Measurements from ENCODE around the gene MYRF. TPM values are rescaled to one million over a fixed set of nuclear protein-coding genes. Genes with fewer than 3 reads are reported as not detected.

The MYRF gene
- total RNA-seq, 1 experiment from 2014 or later: 5.1 TPM

GRCh38 chr11:61777234-61778090 lies 25.0 kb downstream of the MYRF start:
- DNase-seq: no peak
- Histone ChIP-seq H3K9ac (ENCODE audit: low read length) (no peak overlapping the region), H3K36me3 (ENCODE audit: low read depth, low read length) (no peaks in the 10 kb centered on the region), H3K27me3 (ENCODE audit: low read length) (no peaks in the 10 kb centered on the region), H4K20me1 (ENCODE audit: low read length) (no peaks in the 10 kb centered on the region), H3F3A (ENCODE audit: low read length, unreplicated experiment) (no peaks in the 10 kb centered on the region), H3K4me3 (ENCODE audit: low read length) (no peak overlapping the region), H3K27ac (ENCODE audit: low read length) (no peak overlapping the region), H3K4me1 (ENCODE audit: insufficient read depth, low read length) (no peaks in the 10 kb centered on the region), H3K4me2 (ENCODE audit: low read length) (no peak overlapping the region), H3K9me3 (ENCODE audit: low read length) (no peaks in the 10 kb centered on the region), H2AFZ (ENCODE audit: low read length) (0 out of 2 replicates have a peak overlapping the region, but pooled peaks have one; percentile 41), H3K79me2 (ENCODE audit: low read length) (no peaks in the 10 kb centered on the region), H3K9me2 (replicated peaks; ENCODE audit: low read length) (no peaks in the 10 kb centered on the region)
- ATAC-seq: peak; percentile 44
- intact Hi-C loops (cut with micrococcal nuclease): no loop called here
- TF ChIP-seq, protein P1, sequence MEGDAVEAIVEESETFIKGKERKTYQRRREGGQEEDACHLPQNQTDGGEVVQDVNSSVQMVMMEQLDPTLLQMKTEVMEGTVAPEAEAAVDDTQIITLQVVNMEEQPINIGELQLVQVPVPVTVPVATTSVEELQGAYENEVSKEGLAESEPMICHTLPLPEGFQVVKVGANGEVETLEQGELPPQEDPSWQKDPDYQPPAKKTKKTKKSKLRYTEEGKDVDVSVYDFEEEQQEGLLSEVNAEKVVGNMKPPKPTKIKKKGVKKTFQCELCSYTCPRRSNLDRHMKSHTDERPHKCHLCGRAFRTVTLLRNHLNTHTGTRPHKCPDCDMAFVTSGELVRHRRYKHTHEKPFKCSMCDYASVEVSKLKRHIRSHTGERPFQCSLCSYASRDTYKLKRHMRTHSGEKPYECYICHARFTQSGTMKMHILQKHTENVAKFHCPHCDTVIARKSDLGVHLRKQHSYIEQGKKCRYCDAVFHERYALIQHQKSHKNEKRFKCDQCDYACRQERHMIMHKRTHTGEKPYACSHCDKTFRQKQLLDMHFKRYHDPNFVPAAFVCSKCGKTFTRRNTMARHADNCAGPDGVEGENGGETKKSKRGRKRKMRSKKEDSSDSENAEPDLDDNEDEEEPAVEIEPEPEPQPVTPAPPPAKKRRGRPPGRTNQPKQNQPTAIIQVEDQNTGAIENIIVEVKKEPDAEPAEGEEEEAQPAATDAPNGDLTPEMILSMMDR (conservative IDR thresholded peaks at IDR 0.05; ENCODE audit: low read depth, low read length): no peak
- TF ChIP-seq EZH2 (IDR thresholded peaks at IDR 0.05; ENCODE audit: low read length, unreplicated experiment): no peak
- TF ChIP-seq EZH2phosphoT487 (IDR thresholded peaks at IDR 0.05; ENCODE audit: borderline replicate concordance, low read length): no peak
- BruUV-seq (replicated peaks): no TSS peak
- CTCF ChIA-PET: interaction anchor here (0.6 kb wide), 1 partner anchor 20 kb away, joined by 3 read pairs; no protein-coding TSS in a partner anchor
- POLR2A ChIA-PET (ENCODE audit: unreplicated experiment): no interaction called here

DNA sequence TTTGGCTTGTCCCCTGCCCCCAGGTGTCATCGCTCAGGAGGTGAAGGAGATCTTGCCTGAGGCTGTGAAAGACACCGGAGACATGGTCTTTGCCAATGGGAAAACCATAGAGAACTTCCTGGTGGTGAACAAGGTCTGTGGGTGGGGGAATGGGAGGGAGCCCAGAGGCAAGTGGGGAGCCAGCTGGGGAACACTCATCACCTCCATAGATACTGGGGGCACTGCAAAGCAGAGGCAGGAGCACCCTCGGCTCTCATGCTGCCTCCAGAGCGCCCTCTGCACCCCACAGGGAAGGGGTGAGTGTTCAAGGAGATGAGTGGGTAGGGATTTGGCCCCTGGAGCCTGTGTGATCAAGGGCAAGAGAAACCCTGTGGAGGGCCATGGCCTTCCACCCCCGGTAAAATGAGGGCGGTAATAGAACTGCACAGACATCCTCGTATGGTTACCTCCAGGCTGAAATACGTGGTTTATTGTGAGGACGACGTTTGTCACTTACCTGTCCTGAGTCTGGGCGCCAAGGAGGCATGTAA lies 26.0 kb downstream of the MYRF start:
- ATAC-seq: no peak
- Histone ChIP-seq H3K79me2 (ENCODE audit: low read length) (no peaks in the 10 kb centered on the region), H3K27ac (ENCODE audit: low read length) (no peak overlapping the region), H3F3A (ENCODE audit: low read length, unreplicated experiment) (no peaks in the 10 kb centered on the region), H3K4me3 (ENCODE audit: low read length) (no peak overlapping the region), H3K9ac (ENCODE audit: low read length) (no peak overlapping the region), H2AFZ (ENCODE audit: low read length) (no peak overlapping the region), H4K20me1 (ENCODE audit: low read length) (no peaks in the 10 kb centered on the region), H3K27me3 (ENCODE audit: low read length) (no peaks in the 10 kb centered on the region), H3K9me3 (ENCODE audit: low read length) (no peaks in the 10 kb centered on the region), H3K9me2 (replicated peaks; ENCODE audit: low read length) (no peaks in the 10 kb centered on the region), H3K36me3 (ENCODE audit: low read depth, low read length) (no peaks in the 10 kb centered on the region), H3K4me1 (ENCODE audit: insufficient read depth, low read length) (no peaks in the 10 kb centered on the region), H3K4me2 (ENCODE audit: low read length) (no peak overlapping the region)
- intact Hi-C loops (cut with micrococcal nuclease): no loop called here
- POLR2A ChIA-PET (ENCODE audit: unreplicated experiment): no interaction called here
- no TSS peak for BruUV-seq (replicated peaks)
- no peak for DNase-seq
- TF ChIP-seq, protein P1 (conservative IDR thresholded peaks at IDR 0.05; ENCODE audit: low read depth, low read length): no peak
- TF ChIP-seq EZH2phosphoT487 (IDR thresholded peaks at IDR 0.05; ENCODE audit: borderline replicate concordance, low read length): no peak
- no peak for TF ChIP-seq EZH2 (IDR thresholded peaks at IDR 0.05; ENCODE audit: low read length, unreplicated experiment)
- CTCF ChIA-PET: no interaction called here

All from PC-3 (cell line).